Activated naive CD4-positive, alpha-beta T cell treated with anti-CD3 and anti-CD28 coated beads, Interleukin-2, amount 50 U/mL, for 16 hours (primary cell): ENCODE measurements around the gene TNFSF15.

Experiments used
- DNase-seq: peaks from one replicate; pipeline ENCODE4 v3.0.0-alpha.2; 2020

TNFSF15 gene

DNA sequence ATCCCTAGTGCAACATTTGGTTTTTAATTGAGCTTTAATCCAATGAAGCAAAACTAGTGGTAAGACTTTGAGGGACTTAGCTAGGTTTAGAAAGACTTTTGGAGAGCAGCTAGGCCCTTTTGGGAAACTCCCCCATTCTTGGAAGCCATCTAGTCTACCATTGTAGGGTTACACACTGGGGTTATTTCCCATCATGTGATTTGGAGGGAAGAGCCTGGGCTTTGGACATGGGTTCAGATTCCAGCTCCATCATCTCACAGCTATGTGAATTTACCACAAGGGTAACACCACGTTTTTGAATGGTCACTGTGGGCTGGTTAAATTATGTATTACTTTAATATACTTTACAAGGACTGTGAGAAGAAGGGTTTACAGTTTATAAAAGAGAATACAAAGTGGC is 18.3 kb upstream of the TNFSF15 start:
- no peak for DNase-seq

DNA sequence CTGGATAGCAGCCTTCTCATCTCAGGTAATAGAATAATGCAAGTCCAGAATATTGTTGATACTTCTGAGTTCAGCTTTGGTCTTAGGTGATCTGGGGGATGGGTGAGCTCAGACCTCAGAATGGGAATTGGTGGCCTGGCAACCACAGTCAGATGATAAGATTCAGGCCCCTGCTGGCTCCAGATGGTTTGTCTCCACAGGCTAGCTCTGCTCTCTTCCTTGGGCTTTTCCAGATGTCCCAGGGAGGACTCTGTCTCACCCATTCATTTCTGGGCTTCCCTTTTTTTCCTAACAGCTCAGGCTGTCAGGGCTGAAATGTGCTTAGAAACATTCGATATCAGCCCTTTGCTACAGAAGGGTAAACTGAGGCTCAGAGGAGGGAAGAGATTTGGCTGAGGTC is 17.6 kb upstream of the TNFSF15 start:
- no peak for DNase-seq

DNA sequence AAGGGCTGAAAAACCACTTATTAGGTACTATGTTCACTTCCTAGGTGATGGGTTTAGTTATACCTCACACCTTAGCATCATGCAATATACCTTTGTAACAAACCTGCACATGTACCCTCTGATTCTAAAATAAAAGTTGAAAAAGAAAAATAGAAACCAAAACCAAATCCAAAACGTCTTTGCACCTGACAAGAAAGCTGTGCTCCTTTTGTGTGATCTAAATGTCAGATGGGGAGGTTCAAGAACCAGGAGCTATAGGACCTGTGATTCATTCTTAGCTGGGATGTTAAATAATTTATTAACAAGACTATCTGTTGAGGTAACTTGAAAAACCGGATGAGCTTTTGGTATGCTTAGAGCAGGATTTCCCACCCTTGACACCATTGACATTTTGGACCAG is 16.9 kb upstream of the TNFSF15 start:
- no peak for DNase-seq

DNA sequence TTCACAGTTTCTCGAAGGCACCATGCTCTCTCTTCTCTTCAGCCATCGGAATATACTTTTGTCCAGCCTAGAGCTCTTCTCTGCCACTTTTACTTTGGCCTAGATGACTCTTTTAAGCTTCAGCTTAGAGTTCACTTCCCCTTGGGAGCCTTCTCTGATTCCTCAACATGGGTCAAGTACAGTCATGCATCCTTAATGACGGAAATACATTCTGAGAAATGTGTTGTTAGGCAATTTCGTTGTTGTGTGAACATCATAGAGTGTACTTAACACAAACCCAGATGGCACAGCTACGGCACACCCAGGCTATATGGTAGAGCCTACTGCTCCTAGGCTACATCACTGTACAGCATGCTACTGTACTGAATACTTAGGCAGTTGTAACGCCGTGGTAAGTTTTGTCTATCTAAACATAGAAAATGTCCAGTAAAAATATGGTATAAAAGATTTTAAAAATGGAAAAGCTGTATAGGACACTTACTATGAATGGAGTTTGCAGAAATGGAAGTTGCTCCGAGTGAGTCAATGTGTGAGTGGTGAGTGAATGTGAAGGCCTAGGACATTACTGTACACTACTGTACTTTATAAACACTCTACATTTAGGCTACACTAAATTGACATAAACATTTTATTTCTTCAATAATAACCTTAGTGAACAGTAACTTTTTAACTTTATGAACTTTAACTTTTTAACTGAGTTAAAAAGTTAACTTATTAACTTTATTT is 15.1 kb upstream of the TNFSF15 start:
- DNase-seq: no peak

DNA sequence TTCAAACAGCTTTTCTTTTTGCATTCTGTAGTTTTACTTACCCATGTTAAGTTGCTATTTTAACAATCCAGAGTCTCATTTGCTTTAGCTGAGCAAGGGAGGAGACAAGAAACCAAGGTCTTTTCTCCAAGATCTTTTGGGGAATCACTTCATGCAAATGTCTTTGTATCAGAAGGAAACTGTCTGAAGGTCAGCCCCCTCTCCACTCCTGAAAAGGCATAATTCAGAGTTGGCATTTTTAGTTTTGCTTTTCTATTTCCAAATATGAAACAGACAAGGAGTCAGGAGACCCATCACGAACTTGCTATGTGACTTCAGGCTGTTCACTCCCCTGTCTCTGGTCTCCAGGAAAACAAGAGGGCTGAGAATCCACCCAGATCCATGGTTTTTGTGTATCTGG is 12.3 kb upstream of the TNFSF15 start:
- DNase-seq: no peak

DNA sequence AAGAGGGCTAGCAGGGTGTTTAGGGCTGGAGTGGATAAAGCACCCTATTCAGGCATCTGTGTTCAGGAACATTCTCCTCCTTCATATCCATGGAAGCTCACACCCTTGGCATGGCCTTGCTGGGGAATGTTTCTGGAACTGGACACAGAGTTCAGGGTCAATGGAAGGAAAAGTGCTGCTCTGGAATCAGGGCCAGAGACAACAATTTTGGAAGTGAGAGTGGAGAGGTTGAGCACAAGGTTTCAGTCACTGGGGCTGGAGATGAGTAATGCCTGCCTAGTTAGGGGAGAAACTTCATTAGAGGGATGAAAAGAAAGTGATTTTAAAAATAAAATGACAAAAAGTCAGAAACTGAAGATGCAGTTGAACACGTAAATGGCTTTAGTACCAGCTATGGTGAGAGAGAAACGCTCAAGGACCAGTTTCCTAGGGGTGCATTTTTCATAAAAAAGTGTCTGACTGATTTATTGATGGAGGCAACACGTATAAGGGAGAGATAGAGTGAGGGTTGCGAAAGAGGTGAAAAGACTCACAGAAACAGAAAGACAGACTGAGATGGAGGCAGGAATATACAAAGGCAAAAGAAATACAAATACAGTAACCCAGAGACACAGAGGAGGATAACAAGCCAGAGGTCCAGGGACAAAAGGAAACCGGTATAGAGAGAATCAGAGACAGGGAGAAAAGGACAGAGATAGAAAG is 8.0 kb upstream of the TNFSF15 start:
- DNase-seq: no peak

DNA sequence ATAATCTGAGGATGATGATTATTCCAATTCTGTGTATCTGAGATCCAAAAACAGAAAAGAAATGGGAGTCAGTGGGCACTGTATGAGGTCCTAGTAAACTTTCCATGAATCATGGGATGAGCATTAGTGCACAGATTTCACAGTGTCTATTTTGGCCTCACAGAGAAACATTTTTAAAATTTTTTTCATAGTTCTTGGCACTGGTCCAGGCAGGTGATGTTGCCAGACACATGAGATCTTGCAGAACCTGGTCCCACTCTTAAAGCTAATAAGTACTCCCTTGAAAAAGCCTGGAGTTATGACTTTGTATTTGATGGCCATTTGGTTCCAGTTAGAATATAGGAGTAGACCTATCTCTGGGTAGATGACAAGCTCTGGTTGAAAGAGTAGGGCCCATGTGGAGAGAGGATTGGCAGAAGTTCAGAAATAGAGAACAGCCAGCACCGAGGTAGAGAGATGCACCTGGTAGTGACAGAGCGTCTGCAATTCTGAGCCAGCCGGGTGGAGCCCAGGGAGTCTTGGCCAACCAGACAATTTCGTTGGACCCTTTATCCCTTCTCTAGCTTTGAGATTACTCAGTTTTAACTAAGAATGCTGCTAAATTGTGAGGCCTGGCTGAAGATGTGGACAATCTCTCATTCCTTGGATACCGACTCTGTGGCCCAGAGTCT is 6.3 kb upstream of the TNFSF15 start:
- DNase-seq: no peak

DNA sequence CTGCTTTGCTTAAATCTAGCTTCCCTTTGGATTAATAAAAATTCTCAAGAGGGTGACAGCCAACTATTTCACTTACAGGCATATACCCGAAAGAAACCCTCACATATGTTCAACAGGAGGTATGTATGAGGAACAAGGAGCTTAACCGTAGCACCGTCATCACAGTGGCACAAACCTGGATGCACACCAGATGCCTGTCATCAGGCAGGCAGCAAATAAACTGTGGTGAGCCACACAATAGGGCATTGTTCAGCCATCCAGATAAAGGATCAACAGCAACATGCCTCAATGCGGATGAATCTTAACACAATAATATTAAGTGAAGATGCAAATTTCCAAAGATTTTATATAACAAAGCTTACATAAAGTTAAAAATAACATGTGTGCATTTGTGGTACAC is 5.5 kb upstream of the TNFSF15 start:
- DNase-seq: no peak

DNA sequence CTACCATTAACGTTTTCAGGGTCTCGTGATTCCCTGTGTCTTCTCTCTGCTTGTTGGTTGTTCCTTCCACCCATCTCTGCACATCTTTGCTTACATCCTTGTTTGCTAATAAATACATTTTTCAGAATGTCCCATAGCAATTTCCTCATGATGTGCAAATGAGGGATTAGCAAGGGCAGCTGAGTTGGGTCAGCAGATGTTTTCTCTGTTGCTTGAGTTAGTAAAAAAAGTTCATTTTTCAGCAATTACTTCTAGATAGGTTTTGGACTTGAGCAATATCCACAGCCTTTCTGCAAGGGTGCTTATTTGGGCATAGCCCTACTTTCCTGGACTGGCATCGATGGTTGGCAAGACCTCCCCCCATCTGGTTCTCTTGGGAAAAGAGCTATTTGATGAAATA is 4.8 kb upstream of the TNFSF15 start:
- DNase-seq: no peak

DNA sequence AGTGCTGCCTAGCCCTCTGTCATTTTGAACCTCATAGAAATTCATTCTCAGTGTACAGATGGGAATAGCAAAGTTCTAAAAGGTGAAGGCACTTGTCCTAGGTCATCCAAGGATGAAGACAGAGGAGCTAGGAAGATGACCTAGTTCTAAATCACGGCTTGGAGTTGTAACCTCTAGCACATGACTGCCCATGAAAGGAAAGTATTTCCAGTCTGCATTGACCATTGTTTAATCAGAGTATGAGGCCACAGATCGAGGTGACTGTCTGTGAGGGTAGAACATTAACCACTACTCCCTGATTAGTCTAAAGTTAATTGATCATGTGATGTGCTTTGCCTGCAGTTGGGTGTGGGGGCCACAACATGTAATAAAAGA is 674 bp upstream of the TNFSF15 start:
- DNase-seq: no peak

DNA sequence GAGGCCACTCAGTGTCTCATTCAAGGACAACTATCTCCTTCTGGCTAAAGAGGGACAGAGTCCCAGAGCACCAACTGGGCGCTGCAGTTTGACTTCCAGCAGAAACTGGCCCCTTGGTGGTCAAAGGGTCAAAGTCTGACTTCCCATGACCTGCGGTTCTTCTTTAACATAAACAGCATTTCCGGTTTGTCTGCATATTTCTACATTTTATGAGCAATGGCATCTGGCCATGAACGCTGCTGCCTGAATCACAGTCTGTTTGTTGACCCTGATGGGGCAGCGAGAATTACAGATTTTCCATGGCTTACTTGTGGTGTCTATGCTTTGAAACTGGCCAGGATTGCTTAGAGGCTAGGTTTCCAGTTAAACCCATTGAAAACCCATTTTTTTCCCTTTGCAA is 1.3 kb downstream of the TNFSF15 start:
- no peak for DNase-seq

DNA sequence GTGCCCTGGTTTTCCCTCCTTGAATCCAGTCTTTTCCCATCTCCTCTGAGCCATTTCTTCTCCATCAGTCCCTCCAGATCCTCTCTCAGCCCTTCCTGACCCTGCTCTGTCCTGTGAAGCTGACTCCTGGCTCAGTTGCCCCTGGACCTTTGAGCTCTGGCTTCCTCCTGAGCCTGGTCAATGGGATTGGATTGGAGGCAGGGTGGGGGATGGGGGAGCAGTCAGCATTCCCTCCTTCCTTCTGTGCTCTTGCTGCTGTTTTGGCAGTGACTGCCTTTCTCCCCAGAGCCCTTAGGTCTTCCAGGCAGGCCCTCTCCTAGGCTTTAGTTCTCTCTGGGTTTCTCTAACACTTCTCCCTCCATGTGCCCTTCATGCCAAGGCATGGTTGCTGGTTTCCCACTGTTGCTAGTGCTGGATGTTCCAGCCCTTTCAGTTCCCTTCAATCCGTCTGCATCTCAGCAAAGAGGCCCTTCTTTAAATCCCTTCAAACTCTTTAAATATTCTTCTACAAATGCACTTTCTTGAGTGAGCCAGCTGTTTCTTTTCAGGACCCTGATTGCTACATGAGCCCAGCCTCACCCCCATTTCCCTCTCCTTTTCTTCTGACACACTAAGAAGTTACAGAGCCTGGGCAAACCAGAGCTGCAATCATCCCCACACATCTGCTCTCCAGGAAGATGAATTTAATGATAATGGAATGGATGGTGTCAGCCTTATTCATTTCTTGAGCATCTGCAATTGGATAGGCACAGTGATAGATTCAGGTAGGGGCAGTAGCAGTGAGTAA is 2.2 kb downstream of the TNFSF15 start:
- no peak for DNase-seq

DNA sequence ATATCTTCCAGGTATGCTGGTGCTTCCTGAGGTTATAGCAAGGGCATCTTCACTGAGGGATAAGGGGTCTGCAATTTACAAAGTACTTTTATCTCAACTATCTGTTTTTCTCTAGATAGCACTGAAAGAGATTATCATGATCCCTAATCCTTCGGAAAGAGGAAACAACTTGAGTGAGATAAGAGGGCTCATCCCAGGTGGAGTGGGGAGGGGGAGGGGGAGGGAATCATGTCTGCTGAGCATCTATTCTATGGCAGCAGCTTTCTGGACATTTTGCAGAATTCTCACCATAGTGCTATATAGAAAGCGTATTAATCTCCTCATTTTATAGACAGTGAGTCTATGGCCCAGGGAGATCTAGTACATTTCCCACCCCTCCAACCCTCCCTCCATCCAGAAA is 5.9 kb downstream of the TNFSF15 start:
- DNase-seq: no peak

DNA sequence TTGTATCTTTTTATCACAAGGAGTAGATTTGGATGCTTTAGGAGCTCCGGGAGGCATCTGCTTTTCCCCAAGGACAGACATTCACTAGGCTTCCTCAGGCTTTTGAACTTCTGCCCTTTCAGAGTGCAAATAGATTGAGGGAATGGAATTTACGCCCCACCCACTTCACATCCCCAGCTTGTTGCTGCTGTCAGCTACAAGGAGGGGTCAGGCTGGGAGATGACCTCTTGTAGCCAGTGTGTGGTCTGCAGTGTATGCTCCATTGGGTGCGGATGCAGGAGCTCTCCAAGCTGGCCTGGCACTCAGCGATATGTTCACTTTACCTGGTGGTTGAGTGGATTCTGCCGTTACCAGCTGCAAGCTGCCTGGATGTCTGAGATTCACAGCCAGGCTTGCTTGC is 6.4 kb downstream of the TNFSF15 start:
- DNase-seq: no peak

DNA sequence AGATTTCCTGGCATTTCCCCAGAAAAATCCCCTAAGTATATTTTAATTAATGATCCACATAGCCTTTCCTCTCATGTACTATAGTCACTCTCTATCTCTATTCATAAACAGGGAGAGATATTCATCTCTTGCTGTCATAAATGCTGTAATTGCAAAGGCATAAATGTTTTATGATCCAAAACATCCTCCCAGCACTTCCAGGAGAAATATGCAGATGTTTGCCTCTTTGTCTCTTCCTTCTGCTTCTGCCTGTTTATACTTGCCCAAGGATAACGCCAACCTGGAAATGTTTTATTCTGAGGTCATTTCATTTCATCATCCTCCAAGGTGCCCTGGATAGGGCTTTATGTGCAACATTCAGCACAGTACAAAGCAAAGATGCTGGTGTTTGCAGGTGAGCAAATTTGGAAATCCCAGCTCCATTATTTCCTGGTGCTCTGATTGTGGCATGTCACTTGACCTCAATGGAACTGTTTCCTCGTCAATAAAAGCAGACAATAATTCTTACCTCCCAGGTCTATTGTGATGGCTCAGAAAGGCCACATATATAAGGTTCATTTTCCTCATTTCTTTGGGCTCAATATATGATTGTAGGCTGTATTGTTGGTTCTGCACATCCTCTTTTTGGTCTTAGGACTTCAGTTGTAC is 6.9 kb downstream of the TNFSF15 start:
- no peak for DNase-seq

DNA sequence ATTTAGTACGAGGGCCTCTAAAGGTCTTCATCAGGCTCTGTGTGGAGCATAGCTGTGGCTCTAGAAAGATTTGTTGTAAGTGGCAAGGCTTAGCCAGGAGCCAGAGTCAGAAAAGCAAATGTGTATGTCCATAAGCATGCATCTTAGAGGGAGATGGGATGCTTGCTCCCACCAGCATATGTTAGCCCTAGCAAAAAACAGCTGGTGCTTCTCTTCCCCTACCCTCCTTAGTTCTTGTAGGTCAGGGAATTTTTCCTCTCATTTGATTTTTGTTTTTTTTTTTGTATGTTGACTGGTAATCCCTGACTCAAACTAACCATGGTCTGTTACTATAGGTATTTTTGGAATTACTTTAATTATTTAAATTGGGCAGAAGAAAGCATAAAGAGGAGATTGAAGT is 7.7 kb downstream of the TNFSF15 start:
- no peak for DNase-seq

DNA sequence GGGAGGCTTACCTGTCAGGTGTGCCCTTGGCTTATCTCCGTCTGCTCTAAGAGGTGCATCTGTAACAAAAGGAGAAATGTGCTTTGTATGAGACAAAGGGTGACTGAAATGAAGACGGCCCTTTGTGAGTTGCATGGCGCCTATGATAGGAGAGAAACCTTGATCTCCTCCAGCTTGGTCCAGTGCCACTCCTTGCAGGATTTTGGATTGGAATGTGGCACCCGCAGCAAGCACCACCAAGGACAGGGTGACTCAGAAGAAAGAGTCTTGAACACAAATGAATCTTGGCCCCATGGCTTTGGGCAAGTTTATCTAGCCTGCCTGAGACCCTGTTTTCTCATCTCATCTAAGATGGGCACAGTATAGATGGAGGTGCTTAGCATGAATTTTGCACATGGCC is 13.4 kb downstream of the TNFSF15 start:
- no peak for DNase-seq

DNA sequence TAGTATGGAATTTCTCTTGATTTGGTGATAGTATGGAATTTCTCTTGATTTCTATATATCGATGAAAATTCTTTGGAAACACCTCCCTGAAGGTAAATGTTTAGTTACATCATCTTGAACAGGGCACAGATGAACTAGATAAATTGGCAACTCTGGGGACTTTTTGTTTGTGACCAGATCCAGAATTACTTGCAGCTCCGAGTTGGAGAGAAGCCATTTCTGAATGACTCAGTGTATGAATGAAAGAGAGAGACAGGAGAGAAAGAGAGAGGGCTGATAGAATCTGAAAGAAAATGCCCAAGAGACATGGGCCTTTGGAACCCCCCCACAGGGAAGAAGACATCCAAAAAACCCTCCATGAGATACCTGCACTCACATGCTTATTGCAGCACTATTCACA is 14.1 kb downstream of the TNFSF15 start:
- no peak for DNase-seq

DNA sequence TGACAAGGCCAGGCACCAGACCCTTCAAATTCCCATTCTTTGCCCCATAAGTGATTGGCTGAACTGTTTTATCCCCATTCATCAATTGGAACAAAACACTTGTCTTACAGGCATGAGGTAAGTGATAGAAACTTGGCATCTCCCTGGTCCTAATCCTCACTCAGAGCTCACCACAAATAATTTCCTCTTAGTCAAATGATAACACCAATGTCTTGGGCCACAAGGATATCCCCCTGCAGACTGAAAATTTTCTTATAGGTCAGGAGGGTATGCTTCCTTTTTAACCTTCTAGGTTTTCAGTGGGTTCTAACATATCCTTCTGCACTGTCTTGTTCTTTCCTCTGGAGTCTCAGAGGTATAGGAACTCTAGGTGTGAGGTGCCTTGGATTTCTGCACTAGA is 14.5 kb downstream of the TNFSF15 start:
- no peak for DNase-seq

DNA sequence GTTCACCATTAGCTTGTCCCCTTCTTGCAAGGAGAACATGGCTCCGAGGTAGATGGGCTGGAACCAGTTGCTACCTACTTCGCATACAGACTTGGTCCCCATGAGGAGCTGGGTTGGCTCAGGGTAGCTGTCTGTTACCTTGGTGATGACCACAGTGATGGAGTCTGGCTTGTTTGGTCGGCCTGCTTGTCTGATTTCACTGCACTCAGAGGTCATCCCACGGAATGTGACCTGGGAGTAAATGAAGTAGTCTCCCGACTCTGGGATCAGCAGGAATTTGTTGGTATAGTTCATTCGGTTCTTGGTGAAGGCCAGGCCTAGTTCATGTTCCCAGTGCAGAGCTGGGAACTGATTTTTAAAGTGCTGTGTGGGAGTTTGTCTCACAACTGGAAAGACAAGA is 15.3 kb downstream of the TNFSF15 start:
- no peak for DNase-seq

DNA sequence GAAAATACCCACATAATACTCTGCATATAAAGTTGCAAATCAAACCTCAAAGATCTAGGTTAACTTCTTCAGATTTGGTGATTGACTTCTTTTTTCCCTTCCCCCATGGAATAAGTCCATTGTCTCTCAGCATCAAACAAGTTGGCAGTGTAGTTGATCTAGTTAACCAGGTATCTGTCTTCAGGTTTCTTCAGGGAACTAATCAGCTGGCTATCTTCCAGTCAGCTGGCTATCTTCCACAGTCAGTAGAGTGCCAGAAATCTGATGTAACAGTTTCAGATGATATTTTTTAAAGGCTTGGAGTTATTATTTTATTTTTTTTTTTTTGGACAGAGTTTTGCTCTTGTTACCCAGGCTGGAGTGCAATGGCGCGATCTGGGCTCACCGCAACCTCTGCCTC is 16.8 kb downstream of the TNFSF15 start:
- DNase-seq: no peak

DNA sequence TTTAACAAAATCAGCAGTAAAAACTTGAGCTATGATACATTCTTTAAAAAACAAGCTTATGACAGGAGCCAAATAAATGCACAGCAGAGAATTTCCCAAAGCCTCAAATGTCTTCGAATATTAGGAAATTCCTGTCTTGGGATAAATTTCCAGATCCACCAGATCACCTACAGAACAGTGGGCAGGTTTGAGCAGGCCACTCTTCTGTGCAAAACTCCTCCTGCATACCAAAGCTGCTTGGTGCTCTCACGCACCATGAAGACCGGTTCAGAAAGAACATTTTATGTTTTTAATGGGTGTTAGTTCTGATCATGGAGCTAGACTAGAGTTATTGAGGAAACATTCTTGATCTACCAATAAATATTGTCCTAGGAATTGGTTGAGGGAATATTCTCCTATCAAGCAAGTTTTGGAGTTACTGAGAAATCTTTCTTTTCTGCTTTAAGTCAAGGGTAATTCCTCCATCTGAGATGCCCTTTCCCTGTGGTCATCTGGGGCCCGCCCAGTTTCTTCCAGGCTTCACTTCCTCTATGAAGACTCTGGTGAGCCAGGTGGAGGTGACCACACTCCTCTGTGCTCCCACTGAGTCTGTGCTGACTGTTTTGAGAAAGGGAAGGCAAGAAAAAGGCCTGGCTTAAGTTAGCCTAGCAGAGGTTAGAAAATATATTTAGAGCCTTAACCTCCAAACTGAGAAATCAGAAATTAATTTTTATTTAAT is 17.9 kb downstream of the TNFSF15 start:
- DNase-seq: no peak
